IMR-90 (cell line): Measurements from ENCODE around the gene LEPR. TPM values are rescaled to one million over a fixed set of nuclear protein-coding genes. Genes with fewer than 3 reads are reported as not detected.

Experiments
- ATAC-seq: fragments of 200-7000 bp; cut with Tn5 transposase; 2 replicates; pipeline ENCODE4 v1.9.1; 2020; ENCODE audit warnings: low read depth, mild to moderate bottlenecking, moderate library complexity
- BruUV-seq: library from RNA; stranded (reverse); fragments of 400-500 nt; replicated peaks from 2 replicates; lab custom pipeline; 2021; lab: Mats Ljungman, UMichigan
- CTCF ChIA-PET: fragments of 300-600 bp; formaldehyde crosslinking; extraction: SDS; loops from one replicate; lab custom pipeline; 2021; ENCODE audit warnings: antibody characterized with exemption; lab: Yijun Ruan, JAX
- POLR2A ChIA-PET: fragments of 300-600 bp; sonication (Branson Sonifier 250); formaldehyde crosslinking; loops from one replicate; lab custom pipeline; 2022; ENCODE audit warnings: antibody characterized with exemption; ENCODE audit not compliant: unreplicated experiment; lab: Charles Lee
- DNase-seq: peaks from one replicate; pipeline ENCODE4 v3.0.0; 2013
- H2AFZ ChIP-seq: replicated peaks from 2 replicates; pipeline ENCODE3; 2013; ENCODE audit warnings: low read length, mild to moderate bottlenecking; ENCODE audit not compliant: poor library complexity
- H2AK5ac ChIP-seq: 2 replicates; pipeline ENCODE4 v1.6.1; 2013; ENCODE audit warnings: low read depth, low read length, inconsistent platforms
- H2AK9ac ChIP-seq: replicated peaks from 2 replicates; pipeline ENCODE3; 2013; ENCODE audit warnings: mild to moderate bottlenecking, low read depth, low read length, moderate library complexity; ENCODE audit not compliant: poor library complexity
- H2BK120ac ChIP-seq: 2 replicates; pipeline ENCODE4 v1.6.1; 2013; ENCODE audit warnings: low read depth, low read length, inconsistent platforms
- H2BK15ac ChIP-seq: 3 replicates; pipeline ENCODE4 v1.6.1; 2013; ENCODE audit warnings: low read depth, low read length, inconsistent platforms
- H2BK20ac ChIP-seq: 2 replicates; pipeline ENCODE4 v1.6.1; 2013; ENCODE audit warnings: low read depth, mild to moderate bottlenecking, inconsistent platforms, low read length, moderate library complexity
- H2BK5ac ChIP-seq: 2 replicates; pipeline ENCODE4 v1.6.1; 2013; ENCODE audit warnings: mild to moderate bottlenecking, low read depth, low read length, inconsistent platforms; ENCODE audit not compliant: poor library complexity, severe bottlenecking
- H3K14ac ChIP-seq: replicated peaks from 2 replicates; pipeline ENCODE4 v1.6.1; 2013; ENCODE audit warnings: low read depth, low read length, inconsistent platforms
- H3K18ac ChIP-seq: 2 replicates; pipeline ENCODE4 v1.6.1; 2013; ENCODE audit warnings: low read depth, low read length, control low read depth
- H3K23ac ChIP-seq: 2 replicates; pipeline ENCODE4 v1.6.1; 2013; ENCODE audit warnings: low read depth, low read length, inconsistent platforms
- H3K27ac ChIP-seq: 2 replicates; pipeline ENCODE4 v1.5.1; 2013; ENCODE audit warnings: mild to moderate bottlenecking, control low read depth, low read length; ENCODE audit not compliant: insufficient read depth
- H3K27me3 ChIP-seq: 2 replicates; pipeline ENCODE4 v1.6.1; 2013; ENCODE audit warnings: low read length; ENCODE audit not compliant: control insufficient read depth, insufficient read depth
- H3K36me3 ChIP-seq: 2 replicates; pipeline ENCODE4 v1.6.1; 2013; ENCODE audit warnings: low read length, mixed read lengths; ENCODE audit not compliant: control insufficient read depth, insufficient read depth
- H3K4ac ChIP-seq: 2 replicates; pipeline ENCODE4 v1.6.1; 2013; ENCODE audit warnings: low read depth, low read length, inconsistent platforms
- H3K4me1 ChIP-seq: 2 replicates; pipeline ENCODE4 v1.6.1; 2013; ENCODE audit warnings: low read length, mixed read lengths; ENCODE audit not compliant: control insufficient read depth, insufficient read depth
- H3K4me2 ChIP-seq: 2 replicates; pipeline ENCODE4 v1.6.1; 2013; ENCODE audit warnings: low read depth, mild to moderate bottlenecking, control low read depth, low read length, moderate library complexity
- H3K4me3 ChIP-seq: 2 replicates; pipeline ENCODE4 v1.5.1; 2013; ENCODE audit warnings: low read depth, mild to moderate bottlenecking, control low read depth, low read length, moderate library complexity; ENCODE audit not compliant: insufficient read depth
- H3K56ac ChIP-seq: 2 replicates; pipeline ENCODE4 v1.6.1; 2013; ENCODE audit warnings: low read length, inconsistent platforms; ENCODE audit not compliant: insufficient read depth; ENCODE audit errors: extremely low read depth
- H3K79me1 ChIP-seq, 2 experiments: 2 replicates each; pipeline ENCODE4 v1.6.1; 2013; ENCODE audit warnings: low read length in 2 of 2, inconsistent platforms in 1 of 2, low read depth in 1 of 2
- H3K9ac ChIP-seq: 2 replicates; pipeline ENCODE4 v1.6.1; 2013; ENCODE audit warnings: low read depth, low read length, control low read depth
- H3K9me1 ChIP-seq: 2 replicates; pipeline ENCODE4 v1.6.1; 2013; ENCODE audit warnings: low read length, inconsistent platforms; ENCODE audit not compliant: insufficient read depth
- H3K9me3 ChIP-seq: 2 replicates; pipeline ENCODE4 v1.6.1; 2013; ENCODE audit warnings: low read length; ENCODE audit not compliant: control insufficient read depth, insufficient read depth
- H4K20me1 ChIP-seq: 2 replicates; pipeline ENCODE4 v1.6.1; 2013; ENCODE audit warnings: low read length, inconsistent platforms; ENCODE audit not compliant: insufficient read depth
- H4K5ac ChIP-seq: 2 replicates; pipeline ENCODE4 v1.6.1; 2013; ENCODE audit warnings: mild to moderate bottlenecking, low read depth, low read length, control low read depth
- H4K8ac ChIP-seq, 2 experiments: 2 replicates each; pipeline ENCODE4 v1.6.1; 2013; ENCODE audit warnings: low read depth in 2 of 2, low read length in 2 of 2, control low read depth in 1 of 2, inconsistent platforms in 1 of 2
- H4K91ac ChIP-seq: 2 replicates; pipeline ENCODE4 v1.6.1; 2013; ENCODE audit warnings: low read depth, low read length, inconsistent platforms; ENCODE audit not compliant: insufficient read depth
- CEBPB ChIP-seq: IDR thresholded peaks from 2 replicates; pipeline ENCODE4 v1.6.1; 2012; ENCODE audit warnings: low read depth, low read length, improper control_type of control experiment
- CTCF ChIP-seq: conservative IDR thresholded peaks from 2 replicates; pipeline ENCODE4 v1.5.1; 2012; ENCODE audit warnings: mild to moderate bottlenecking, low read depth, low read length, improper control_type of control experiment
- ELK1 ChIP-seq: fragments of 150-350 bp; IDR thresholded peaks from 2 replicates; pipeline ENCODE4 v1.6.1; 2016; ENCODE audit warnings: low read depth, mild to moderate bottlenecking, low read length, moderate library complexity, borderline replicate concordance
- FOS ChIP-seq: fragments of 150-350 bp; IDR thresholded peaks from 2 replicates; pipeline ENCODE4 v1.6.1; 2016; ENCODE audit warnings: low read depth, low read length
- MAZ ChIP-seq: IDR thresholded peaks from 2 replicates; pipeline ENCODE4 v1.6.1; 2012; ENCODE audit warnings: low read depth, mild to moderate bottlenecking, low read length, improper control_type of control experiment, moderate library complexity, borderline replicate concordance
- MXI1 ChIP-seq: IDR thresholded peaks from 2 replicates; pipeline ENCODE4 v1.6.1; 2012; ENCODE audit warnings: low read depth, mild to moderate bottlenecking, low read length, moderate library complexity, borderline replicate concordance
- POLR2A ChIP-seq: IDR thresholded peaks from 2 replicates; pipeline ENCODE4 v1.6.1; 2012; ENCODE audit warnings: mild to moderate bottlenecking, low read depth, low read length
- RAD21 ChIP-seq: IDR thresholded peaks from 2 replicates; pipeline ENCODE4 v1.6.1; 2012; ENCODE audit warnings: low read length, improper control_type of control experiment
- RCOR1 ChIP-seq: IDR thresholded peaks from 2 replicates; pipeline ENCODE4 v1.6.1; 2012; ENCODE audit warnings: mild to moderate bottlenecking, low read length, improper control_type of control experiment; ENCODE audit not compliant: insufficient replicate concordance
- RFX5 ChIP-seq: IDR thresholded peaks from 2 replicates; pipeline ENCODE4 v1.8.0; 2012; ENCODE audit warnings: low read depth, mild to moderate bottlenecking, low read length, moderate library complexity
- SMC3 ChIP-seq: fragments of 150-350 bp; IDR thresholded peaks from 2 replicates; pipeline ENCODE4 v1.6.1; 2016; ENCODE audit warnings: low read depth, mild to moderate bottlenecking, antibody characterized with exemption, low read length, moderate library complexity
- WGBS, 2 experiments: methylation state at CpG; one replicate each; pipeline versions ENCODE4 v1.1.5 to v1.1.7; 2013; ENCODE audit warnings: missing lambda C conversion rate in 2 of 2; ENCODE audit not compliant: insufficient read length in 1 of 2; ENCODE audit errors: extremely low coverage in 2 of 2; 5-methylcytosine and 5-hydroxymethylcytosine counted together
- dilution Hi-C: fragments of 300-500 bp; cut with HindIII; formaldehyde crosslinking; loops from one replicate; pipeline ENCODE4 v1.14.3; 2018; ENCODE audit warnings: low sequenced_read_pairs; ENCODE audit not compliant: unreplicated experiment
- in situ Hi-C: fragments of 300-500 bp; cut with MboI; formaldehyde crosslinking; loops from 3 replicates; pipeline ENCODE4 v1.14.3; 2019; ENCODE audit warnings: low sequenced_read_pairs, inconsistent platforms, mixed read lengths
- intact Hi-C: fragments of 100-400 bp; cut with micrococcal nuclease; formaldehyde crosslinking; loops from 2 replicates; pipeline ENCODE4 v1.10.0; 2022
- polyA plus RNA-seq, 3 experiments: library from polyadenylated mRNA; depleted of rRNA; stranded (reverse); fragments of >200 nt; gene quantifications; 2 replicates each; pipeline ENCODE4 v1.2.3, GENCODE V29; 2012; ENCODE audit warnings: low replicate concordance in 1 of 3
- total RNA-seq: library from RNA; depleted of rRNA; stranded (reverse); fragments of >200 nt; gene quantifications from 2 replicates; pipeline ENCODE4 v1.2.3, GENCODE V29; 2012

Gene LEPR
- total and polyA plus RNA-seq, 2 of the 4 experiments (the other 2 are of a cell fraction), result 2.1 to 8.8 TPM

GRCh38 chr1:65393928-65394327, 26.5 kb upstream of the LEPR start:
- Histone ChIP-seq H4K5ac (no peak overlapping the region), H3K27ac (no peak overlapping the region), H3K14ac (no peak overlapping the region), H2BK5ac (no peak overlapping the region), H4K8ac (no peak overlapping the region), H2BK20ac (no peak overlapping the region), H3K36me3 (no peaks in the 10 kb centered on the region), H2AFZ (no peak overlapping the region), H2BK15ac (no peak overlapping the region), H4K20me1 (no peaks in the 10 kb centered on the region), H3K4me1 (no peaks in the 10 kb centered on the region), H3K9me3 (no peaks in the 10 kb centered on the region), H3K4me3 (no peak overlapping the region), H3K4me2 (no peak overlapping the region), H2AK9ac (no peak overlapping the region), H4K91ac (no peak overlapping the region), H2AK5ac (no peak overlapping the region), H3K56ac (no peak overlapping the region), H3K9me1 (no peaks in the 10 kb centered on the region), H3K79me1 (no peaks in the 10 kb centered on the region), H3K9ac (no peak overlapping the region), H3K27me3 (no peaks in the 10 kb centered on the region), H2BK120ac (no peak overlapping the region), H3K4ac (no peak overlapping the region), H3K23ac (no peak overlapping the region), H3K18ac (no peak overlapping the region)
- dilution Hi-C loops, result no loop called here
- TF ChIP-seq SMC3 (no peak), MXI1 (no peak), FOS (no peak), ELK1 (no peak), RCOR1 (no peak), RAD21 (no peak), MAZ (no peak), POLR2A (no peak), CTCF (no peak), RFX5 (no peak), CEBPB (no peak)
- CTCF ChIA-PET, result interaction anchor here (0.6 kb wide), 1 partner anchor 17 kb away, joined by 3 read pairs; no protein-coding TSS in a partner anchor
- POLR2A ChIA-PET, result no interaction called here
- DNase-seq (no peak), ATAC-seq (no peak)
- intact Hi-C loops, result no loop called here
- no TSS peak for BruUV-seq
- in situ Hi-C loops, result no loop called here
- no CpG with 5 or more reads among the region's 1 CpG for WGBS, 2 experiments
